Kidney (tissue), 14 donors: Measurements from ENCODE around the gene USP16. TPM values are rescaled to one million over a fixed set of nuclear protein-coding genes. Genes with fewer than 3 reads are reported as not detected.

ENCODE experiments used
- DNase-seq, 5 donors: peaks; one replicate each; pipeline ENCODE4 v3.0.0-alpha.2; 2013 to 2020
- FAIRE-seq: peaks from 2 replicates; lab custom pipeline; 2012; peaks lifted over from hg19 to GRCh38; lab: Jason Lieb, UNC
- H3K27ac ChIP-seq, 2 donors: one replicate each; pipeline ENCODE4 v1.7.0; 2013; ENCODE audit warnings: low read depth in 2 of 2, low read length in 2 of 2, inconsistent platforms in 1 of 2
- H3K27me3 ChIP-seq: one replicate; pipeline ENCODE4 v1.7.1; 2013; ENCODE audit warnings: low read length, inconsistent platforms; ENCODE audit not compliant: control insufficient read depth, insufficient read depth
- H3K36me3 ChIP-seq, 3 donors: one replicate each; pipeline versions ENCODE4 v1.7.0 to v1.7.1; 2013; ENCODE audit warnings: low read length in 3 of 3, control low read depth in 1 of 3, inconsistent platforms in 1 of 3; ENCODE audit not compliant: insufficient read depth in 3 of 3, control insufficient read depth in 2 of 3
- H3K4me1 ChIP-seq, 3 donors: one replicate each; pipeline versions ENCODE4 v1.7.0 to v1.7.1; 2013; ENCODE audit warnings: low read length in 3 of 3, inconsistent platforms in 1 of 3, low read depth in 1 of 3; ENCODE audit not compliant: control insufficient read depth in 2 of 3, insufficient read depth in 2 of 3
- H3K4me3 ChIP-seq, 3 donors: one replicate each; pipeline versions ENCODE4 v1.7.0 to v1.8.1; 2013; ENCODE audit warnings: low read length in 3 of 3, control low read depth in 1 of 3, inconsistent platforms in 1 of 3
- H3K9ac ChIP-seq, 3 donors: one replicate each; pipeline versions ENCODE4 v1.7.0 to v1.7.1; 2013; ENCODE audit warnings: low read length in 3 of 3, control low read depth in 1 of 3, inconsistent platforms in 1 of 3
- H3K9me3 ChIP-seq, 3 donors: one replicate each; pipeline versions ENCODE4 v1.7.0 to v1.7.1; 2013; ENCODE audit warnings: low read length in 3 of 3, control low read depth in 1 of 3, inconsistent platforms in 1 of 3; ENCODE audit not compliant: control insufficient read depth in 2 of 3, insufficient read depth in 1 of 3
- CTCF ChIP-seq: IDR thresholded peaks from 3 replicates; pipeline ENCODE4 v1.5.1; 2012; ENCODE audit warnings: mild to moderate bottlenecking, moderate library complexity, borderline replicate concordance; ENCODE audit not compliant: insufficient read depth; ENCODE audit errors: extremely low read depth
- intact Hi-C: fragments of 100-400 bp; cut with DNase I; formaldehyde crosslinking; loops from one replicate; pipeline ENCODE4 v1.11.1; 2022
- polyA plus RNA-seq: library from polyadenylated mRNA; stranded (reverse); fragments of 350-450 nt; fragmentation: Illumina TruSeq; extraction: RNeasy Lipid Tissue Mini Kit (QIAGEN cat#74804); gene quantifications from one replicate; pipeline ENCODE4 v1.2.3, GENCODE V29; 2014; ENCODE audit warnings: low read depth, low replicate concordance; ENCODE audit not compliant: insufficient read depth
- total RNA-seq: library from RNA; stranded (reverse); fragmentation: NEBNext Ultra II Directional; extraction: Animal tissue kit (Norgen Biotek cat#: 25700); gene quantifications from one replicate; pipeline ENCODE4 v1.2.1, GENCODE V29; 2021
- donor health status: control.
- donor health status: control.
- donor health status: control.
- donor health status: control.
- donor health status: control.
- donor health status: DM: yes; HTN: yes; CAD: no.
- donor health status: Normal renal cell carcinoma (clear cell type).

The USP16 gene
- total and polyA plus RNA-seq, 2 donors from 2014 or later = 17.8 to 35.8 TPM

- no peaks in the 10 kb centered on the region for H3K4me1 ChIP-seq
- no peak for FAIRE-seq
These were observed 40.5 kb downstream of the USP16 start for GRCh38 chr21:29064850-29065481.

GRCh38 chr21:29072873-29073221 is 48.4 kb downstream of the USP16 start:
- no peak for TF ChIP-seq CTCF
- FAIRE-seq (no peak), DNase-seq (peak in 3 of 5 donors; percentile 50 to 55 (median 53))
- Histone ChIP-seq H3K27me3 (no peaks in the 10 kb centered on the region), H3K9ac (peak overlapping the region; percentile 83 to 99 (median 98)), H3K36me3 (peaks cover 0 to under 1% (median 0%) of the 10 kb centered on the region in 3 donors), H3K4me3 (peak overlapping the region; percentile 90 to 99 (median 97)), H3K4me1 (peaks cover 0 to 18% (median 12%) of the 10 kb centered on the region in 3 donors), H3K27ac (peak overlapping the region; percentile 93 to 99), H3K9me3 (no peaks in the 10 kb centered on the region)
- intact Hi-C loops = no loop called here

More at GRCh38 chr21:29064850-29065481, 40.5 kb downstream of the USP16 start:
- DNase-seq = no peak
- Histone ChIP-seq H3K9me3 (no peaks in the 10 kb centered on the region), H3K27ac (no peak overlapping the region), H3K36me3 (peaks cover 16 to 59% (median 40%) of the 10 kb centered on the region in 3 donors), H3K4me3 (no peak overlapping the region), H3K27me3 (no peaks in the 10 kb centered on the region), H3K9ac (no peak overlapping the region)
- intact Hi-C loops = no loop called here
- TF ChIP-seq CTCF = no peak

- FAIRE-seq = peak; percentile 89
These were observed 48.9 kb downstream of the USP16 start, which contains the start of gene CCT8 for GRCh38 chr21:29073222-29074006. Gene CCT8 (minus strand): TSS chr21:29073648. CDS start chr21:29073590, 58 bp downstream.

More at GRCh38 chr21:29073222-29074006, 48.9 kb downstream of the USP16 start, which contains the start of gene CCT8:
- peak within 1 kb of the TSS; percentile 83 to 99 (median 98) for H3K9ac ChIP-seq
- DNase-seq = peak; percentile 99 to 100 (median 100)
- peak within 1 kb of the TSS; percentile 93 to 99 for H3K27ac ChIP-seq
- H3K4me1 ChIP-seq = peaks cover 0 to 18% (median 12%) of the 10 kb centered on the region in 3 donors
- H3K4me3 ChIP-seq = peak within 1 kb of the TSS; percentile 90 to 99 (median 97)
- no peak for TF ChIP-seq CTCF
- H3K27me3 ChIP-seq = no peaks in the 10 kb centered on the region
- intact Hi-C loops = no loop called here
- no peaks in the 10 kb centered on the region for H3K9me3 ChIP-seq
- no peaks in the 10 kb centered on the region for H3K36me3 ChIP-seq
